Breast epithelium (tissue), 4 donors: ENCODE results near the gene DCX. TPM values are rescaled to one million over a fixed set of nuclear protein-coding genes. Genes with fewer than 3 reads are reported as not detected.

ENCODE experiments used
- DNase-seq, 2 donors: peaks; one replicate each; pipeline ENCODE4 v3.0.0-alpha.2; 2019; ENCODE audit warnings: low spot score in 2 of 2
- H3K27ac ChIP-seq, 2 donors: fragments of 200-600 bp; sonication (generic) in 1 of 2; one replicate each; pipeline ENCODE4 v1.5.1; 2016 to 2019; ENCODE audit warnings: mild to moderate bottlenecking in 1 of 2
- H3K27me3 ChIP-seq, 2 donors: fragments of 200-600 bp; sonication (generic) in 1 of 2; one replicate each; pipeline versions ENCODE4 v1.5.1 to v1.6.0; 2017 to 2019; ENCODE audit warnings: control low read depth in 1 of 2, mild to moderate bottlenecking in 1 of 2
- H3K36me3 ChIP-seq: fragments of 200-600 bp; one replicate; pipeline ENCODE4 v1.5.1; 2019
- H3K4me1 ChIP-seq, 2 donors: fragments of 200-600 bp; sonication (generic); one replicate each; pipeline ENCODE4 v1.5.1; 2016 to 2019; ENCODE audit warnings: control low read depth in 1 of 2
- H3K4me3 ChIP-seq, 3 donors: fragments of 200-600 bp; sonication (generic); 1 replicate in 2 of 3; 2 replicates in 1 of 3; pipeline ENCODE4 v1.5.1; 2016 to 2019; ENCODE audit warnings: mild to moderate bottlenecking in 3 of 3, moderate library complexity in 2 of 3
- H3K9me3 ChIP-seq, 2 donors: fragments of 200-600 bp; sonication (generic) in 1 of 2; one replicate each; pipeline ENCODE4 v1.5.1; 2016 to 2019; ENCODE audit warnings: control low read depth in 1 of 2
- POLR2A ChIP-seq: fragments of 450-650 bp; IDR thresholded peaks from one replicate; pipeline ENCODE4 v1.6.1; 2016; ENCODE audit warnings: antibody characterized with exemption, mild to moderate bottlenecking, moderate library complexity
- POLR2AphosphoS5 ChIP-seq, 3 donors: sonication (generic); formaldehyde crosslinking; IDR thresholded peaks; one replicate each; pipeline ENCODE4 v1.6.1; 2017; ENCODE audit warnings: antibody characterized with exemption in 3 of 3
- intact Hi-C: fragments of 100-400 bp; cut with DNase I; formaldehyde crosslinking; loops from one replicate; pipeline ENCODE4 v1.15.1; 2023; ENCODE audit warnings: low total_unique reads
- total RNA-seq, 3 donors: library from RNA; depleted of rRNA; stranded (reverse); fragments of >200 nt; gene quantifications; one replicate each; pipeline ENCODE4 v1.1.0, GENCODE V29; 2016
- TF ChIP-seq, protein P1 (sequence below), 3 donors: fragments of 450-650 bp; IDR thresholded peaks; one replicate each; pipeline ENCODE4 v1.5.1; 2016 to 2017; ENCODE audit warnings: antibody characterized with exemption in 3 of 3, mild to moderate bottlenecking in 3 of 3, moderate library complexity in 3 of 3

DCX gene
- total RNA-seq, 3 donors from 2014 or later, result 0.33 to 0.44 TPM; not detected in 1

DNA sequence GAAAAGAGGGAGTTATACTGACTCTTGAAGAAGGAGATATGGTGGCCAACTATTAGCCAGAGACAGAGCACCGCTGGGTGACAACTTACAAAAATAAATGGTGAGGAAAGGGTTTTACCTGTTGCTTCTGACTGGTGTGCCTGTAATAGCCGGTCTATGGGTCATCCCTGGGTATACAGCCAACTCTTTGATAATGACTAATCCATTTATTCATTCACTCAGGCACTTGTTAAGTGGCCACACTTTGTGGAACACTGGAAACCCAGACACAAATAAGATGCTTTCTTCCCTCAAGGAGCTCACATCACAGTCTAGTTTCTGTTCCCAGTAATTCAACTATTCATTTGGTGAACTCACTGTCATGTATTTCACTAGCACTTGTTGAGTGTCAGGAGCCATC is 128.5 kb downstream of the DCX start:
- H3K27me3 ChIP-seq, result peaks cover 0 to 41% of the 10 kb centered on the region in 2 donors
- H3K27ac ChIP-seq, result no peak overlapping the region
- no peaks in the 10 kb centered on the region for H3K4me1 ChIP-seq
- no peak for DNase-seq
- no peaks in the 10 kb centered on the region for H3K9me3 ChIP-seq
- no peak for TF ChIP-seq POLR2A
- TF ChIP-seq, protein P1, sequence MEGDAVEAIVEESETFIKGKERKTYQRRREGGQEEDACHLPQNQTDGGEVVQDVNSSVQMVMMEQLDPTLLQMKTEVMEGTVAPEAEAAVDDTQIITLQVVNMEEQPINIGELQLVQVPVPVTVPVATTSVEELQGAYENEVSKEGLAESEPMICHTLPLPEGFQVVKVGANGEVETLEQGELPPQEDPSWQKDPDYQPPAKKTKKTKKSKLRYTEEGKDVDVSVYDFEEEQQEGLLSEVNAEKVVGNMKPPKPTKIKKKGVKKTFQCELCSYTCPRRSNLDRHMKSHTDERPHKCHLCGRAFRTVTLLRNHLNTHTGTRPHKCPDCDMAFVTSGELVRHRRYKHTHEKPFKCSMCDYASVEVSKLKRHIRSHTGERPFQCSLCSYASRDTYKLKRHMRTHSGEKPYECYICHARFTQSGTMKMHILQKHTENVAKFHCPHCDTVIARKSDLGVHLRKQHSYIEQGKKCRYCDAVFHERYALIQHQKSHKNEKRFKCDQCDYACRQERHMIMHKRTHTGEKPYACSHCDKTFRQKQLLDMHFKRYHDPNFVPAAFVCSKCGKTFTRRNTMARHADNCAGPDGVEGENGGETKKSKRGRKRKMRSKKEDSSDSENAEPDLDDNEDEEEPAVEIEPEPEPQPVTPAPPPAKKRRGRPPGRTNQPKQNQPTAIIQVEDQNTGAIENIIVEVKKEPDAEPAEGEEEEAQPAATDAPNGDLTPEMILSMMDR (IDR thresholded peaks at IDR 0.05), result no peak
- TF ChIP-seq POLR2AphosphoS5 (IDR thresholded peaks at IDR 0.05), result no peak
- no peaks in the 10 kb centered on the region for H3K36me3 ChIP-seq
- intact Hi-C loops, result no loop called here
- H3K4me3 ChIP-seq, result no peak overlapping the region

DNA sequence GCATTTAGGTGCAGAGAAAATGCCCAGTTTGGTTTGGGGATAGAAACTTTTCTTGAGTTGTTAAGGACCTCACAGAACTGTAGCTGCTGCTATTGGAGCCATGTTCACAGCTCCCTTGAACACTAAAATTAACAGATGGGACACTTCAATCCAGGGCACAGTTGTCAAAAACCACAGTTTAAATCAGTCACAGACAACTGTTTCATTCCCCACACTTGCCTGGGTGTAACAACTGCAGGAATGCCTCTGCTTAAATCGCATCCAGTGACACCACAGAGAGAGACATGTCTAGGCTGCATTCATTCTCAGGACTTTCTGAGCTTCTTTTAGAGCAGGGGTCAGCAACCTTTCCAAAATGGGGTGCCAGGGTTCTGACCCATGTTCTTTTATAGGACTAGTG is 129.0 kb downstream of the DCX start:
- intact Hi-C loops, result no loop called here
- no peak overlapping the region for H3K27ac ChIP-seq
- no peak for DNase-seq
- H3K4me3 ChIP-seq, result no peak overlapping the region
- no peaks in the 10 kb centered on the region for H3K4me1 ChIP-seq
- no peaks in the 10 kb centered on the region for H3K36me3 ChIP-seq
- no peaks in the 10 kb centered on the region for H3K9me3 ChIP-seq
- TF ChIP-seq, protein P1 (IDR thresholded peaks at IDR 0.05), result no peak
- TF ChIP-seq POLR2A, result no peak
- TF ChIP-seq POLR2AphosphoS5 (IDR thresholded peaks at IDR 0.05), result no peak
- peaks cover 0 to 45% of the 10 kb centered on the region in 2 donors for H3K27me3 ChIP-seq

DNA sequence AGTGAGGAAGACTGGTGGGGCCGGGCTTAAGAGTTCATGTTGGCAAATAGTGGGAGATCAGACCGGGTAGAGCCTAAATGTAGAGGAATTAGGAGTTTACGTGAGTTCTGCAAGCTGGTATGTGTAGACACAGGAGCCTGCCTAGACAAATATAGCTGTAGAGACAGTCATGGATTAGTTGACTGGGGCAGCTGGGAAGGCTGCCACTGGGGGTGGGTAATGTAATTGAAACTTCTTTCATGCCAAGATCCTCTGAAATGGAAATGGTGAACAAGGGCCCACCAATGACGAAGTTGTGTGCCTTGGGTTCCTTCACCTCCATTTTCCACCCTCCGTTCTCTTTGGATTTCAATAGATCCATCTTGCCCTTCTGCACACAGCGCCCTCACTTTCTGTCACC is 129.9 kb downstream of the DCX start:
- intact Hi-C loops, result no loop called here
- Histone ChIP-seq H3K36me3 (no peaks in the 10 kb centered on the region), H3K4me1 (no peaks in the 10 kb centered on the region), H3K27ac (no peak overlapping the region), H3K27me3 (peaks cover 0 to 51% of the 10 kb centered on the region in 2 donors), H3K9me3 (no peaks in the 10 kb centered on the region), H3K4me3 (no peak overlapping the region)
- DNase-seq, result no peak
- TF ChIP-seq POLR2A (no peak), POLR2AphosphoS5 (IDR thresholded peaks at IDR 0.05) (no peak)
- TF ChIP-seq, protein P1 (IDR thresholded peaks at IDR 0.05), result no peak

DNA sequence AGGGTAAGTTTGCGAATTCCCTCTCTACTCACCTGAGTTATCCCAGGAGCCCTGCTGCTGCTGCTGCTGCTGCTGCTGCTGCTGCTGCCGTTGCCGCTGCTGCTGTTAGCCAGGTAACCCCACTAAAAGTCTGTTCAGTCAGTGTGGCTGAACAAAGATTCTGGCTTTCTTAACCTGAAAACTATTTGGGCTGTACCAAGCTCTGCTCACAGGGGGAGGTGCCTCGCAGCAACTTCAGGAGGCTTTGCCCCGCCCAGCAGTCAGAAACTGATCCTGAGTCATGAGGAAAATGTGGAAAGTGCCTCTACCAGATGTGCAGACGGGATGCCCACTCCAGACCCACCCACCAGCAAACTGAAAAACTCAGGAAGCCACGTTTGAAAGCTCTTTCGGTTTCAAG is 141.7 kb downstream of the DCX start, which contains the start of gene CAPN6:
Gene CAPN6, minus strand, starts transcription at position 145 of the 400 bp plus-strand sequence. CDS start 6,547 bp downstream, outside the sequence.
- no peaks in the 10 kb centered on the region for H3K4me1 ChIP-seq
- intact Hi-C loops, result no loop called here
- peak within 1 kb of the TSS in 2 of 3 donors; percentile 32 to 51 for H3K4me3 ChIP-seq
- peaks cover 0 to 72% of the 10 kb centered on the region in 2 donors for H3K27me3 ChIP-seq
- peak within 1 kb of the TSS; percentile 3 to 32 for H3K27ac ChIP-seq
- DNase-seq, result peak in 1 of 2 donors; percentile 31
- TF ChIP-seq POLR2AphosphoS5 (IDR thresholded peaks at IDR 0.05) (no peak), POLR2A (no peak)
- TF ChIP-seq, protein P1 (IDR thresholded peaks at IDR 0.05), result no peak
- no peaks in the 10 kb centered on the region for H3K36me3 ChIP-seq
- no peaks in the 10 kb centered on the region for H3K9me3 ChIP-seq

DNA sequence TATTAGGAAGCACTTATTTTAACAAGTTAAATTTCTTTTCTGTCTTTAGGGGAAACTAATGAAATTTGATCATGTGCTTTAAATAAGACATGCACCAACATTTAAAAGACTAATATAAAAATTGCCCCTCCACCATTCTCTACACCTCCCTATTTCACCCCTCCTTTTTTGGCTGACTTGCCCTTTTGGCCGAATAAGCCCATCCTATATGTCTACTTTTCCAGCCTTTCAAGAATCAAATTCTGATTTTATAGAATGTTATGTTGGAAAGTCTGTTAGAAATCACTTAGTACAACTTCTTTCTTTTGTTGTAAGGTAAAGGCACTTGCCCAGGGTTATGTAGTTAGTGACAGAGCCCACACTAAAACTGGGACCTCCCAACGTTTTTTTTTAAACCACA is 143.5 kb downstream of the DCX start:
- Histone ChIP-seq H3K4me3 (peak overlapping the region in 1 of 3 donors; percentile 32), H3K27ac (no peak overlapping the region), H3K36me3 (no peaks in the 10 kb centered on the region), H3K4me1 (no peaks in the 10 kb centered on the region), H3K27me3 (peaks cover 0 to 68% of the 10 kb centered on the region in 2 donors), H3K9me3 (no peaks in the 10 kb centered on the region)
- intact Hi-C loops, result no loop called here
- no peak for TF ChIP-seq POLR2AphosphoS5 (IDR thresholded peaks at IDR 0.05)
- no peak for TF ChIP-seq POLR2A
- TF ChIP-seq, protein P1 (IDR thresholded peaks at IDR 0.05), result no peak
- no peak for DNase-seq
